Glomerular visceral epithelial cell (primary cell): ENCODE data around the gene PLEKHG7.
"Not testable (repeated sequence)": the region's sequence is repeated elsewhere in the genome, so short reads cannot be mapped to it uniquely, and the experiment has no call there.

Experiments
- DNase-seq: peaks from one replicate; pipeline ENCODE4 v3.0.0-alpha.2; 2016; ENCODE audit errors: extremely low spot score

Gene PLEKHG7

GRCh38 chr12:92745856-92746550 is 43.2 kb downstream of the PLEKHG7 start:
- DNase-seq, result peak; percentile 85

GRCh38 chr12:92747151-92747550 is 44.4 kb downstream of the PLEKHG7 start:
- DNase-seq, result no peak

GRCh38 chr12:92749691-92750090 is 46.9 kb downstream of the PLEKHG7 start:
- not testable (repeated sequence) for DNase-seq

GRCh38 chr12:92753976-92754885 is 51.4 kb downstream of the PLEKHG7 start:
- DNase-seq, result no peak

- no peak for DNase-seq
Observed at GRCh38 chr12:92756898-92757596, 54.3 kb downstream of the PLEKHG7 start.

GRCh38 chr12:92757597-92758121 is 54.9 kb downstream of the PLEKHG7 start:
- DNase-seq, result no peak

GRCh38 chr12:92759634-92760268 is 57.0 kb downstream of the PLEKHG7 start:
- DNase-seq, result peak; percentile 73

- DNase-seq, result no peak
Observed at GRCh38 chr12:92762773-92763172, 60.0 kb downstream of the PLEKHG7 start.

- no peak for DNase-seq
Observed at GRCh38 chr12:92764831-92765230, 62.0 kb downstream of the PLEKHG7 start.

- DNase-seq, result no peak
Observed at GRCh38 chr12:92765871-92766270, 63.1 kb downstream of the PLEKHG7 start.

GRCh38 chr12:92769124-92769901 is 66.5 kb downstream of the PLEKHG7 start:
- DNase-seq, result no peak

GRCh38 chr12:92771001-92771400 is 68.2 kb downstream of the PLEKHG7 start:
- no peak for DNase-seq

- DNase-seq, result no peak
Observed at GRCh38 chr12:92775416-92775815, 72.6 kb downstream of the PLEKHG7 start.

- no peak for DNase-seq
Observed at GRCh38 chr12:92778525-92778924, 75.7 kb downstream of the PLEKHG7 start.

GRCh38 chr12:92779902-92780301 is 77.1 kb downstream of the PLEKHG7 start:
- no peak for DNase-seq

GRCh38 chr12:92784356-92784755 is 81.6 kb downstream of the PLEKHG7 start:
- DNase-seq, result no peak

- peak; percentile 74 for DNase-seq
Observed at GRCh38 chr12:92784797-92785562, 82.2 kb downstream of the PLEKHG7 start.

- no peak for DNase-seq
Observed at GRCh38 chr12:92785563-92785950, 82.8 kb downstream of the PLEKHG7 start.

GRCh38 chr12:92786045-92786444 is 83.3 kb downstream of the PLEKHG7 start:
- no peak for DNase-seq

GRCh38 chr12:92794356-92794755 is 91.6 kb downstream of the PLEKHG7 start:
- DNase-seq, result not testable (repeated sequence)
